HFF-Myc (cell line): ENCODE measurements around the gene OXTR.

ENCODE experiments used
- DNase-seq: peaks from one replicate; pipeline ENCODE4 v3.0.0-alpha.2; 2011; ENCODE audit warnings: low read depth; ENCODE audit errors: extremely low read depth
- H3K4me3 ChIP-seq: replicated peaks from 2 replicates; pipeline ENCODE4 v1.5.1; 2011; ENCODE audit warnings: low read depth, mild to moderate bottlenecking, control low read depth, low read length
- TF ChIP-seq, protein P1 (sequence below): IDR thresholded peaks from 2 replicates; pipeline ENCODE4 v1.5.1; 2012; ENCODE audit warnings: mild to moderate bottlenecking, low read depth, low read length, control low read depth; ENCODE audit errors: missing control alignments

OXTR gene

DNA sequence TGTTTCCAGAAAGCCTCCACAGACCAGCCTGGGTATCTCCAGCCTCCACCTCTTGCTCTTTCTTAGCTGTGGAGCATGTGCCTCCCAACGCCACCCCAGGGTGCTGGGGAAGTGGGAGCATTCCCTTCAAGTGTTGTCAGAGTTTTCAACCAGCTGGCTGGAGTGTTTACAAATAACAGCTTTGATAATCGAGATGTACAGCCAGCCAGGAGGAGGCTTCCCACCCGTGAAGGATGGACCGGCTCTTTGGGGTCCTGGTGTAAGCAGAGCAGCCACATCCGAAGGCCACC is 8.5 kb upstream of the OXTR start:
- H3K4me3 ChIP-seq = no peak overlapping the region
- TF ChIP-seq, protein P1, sequence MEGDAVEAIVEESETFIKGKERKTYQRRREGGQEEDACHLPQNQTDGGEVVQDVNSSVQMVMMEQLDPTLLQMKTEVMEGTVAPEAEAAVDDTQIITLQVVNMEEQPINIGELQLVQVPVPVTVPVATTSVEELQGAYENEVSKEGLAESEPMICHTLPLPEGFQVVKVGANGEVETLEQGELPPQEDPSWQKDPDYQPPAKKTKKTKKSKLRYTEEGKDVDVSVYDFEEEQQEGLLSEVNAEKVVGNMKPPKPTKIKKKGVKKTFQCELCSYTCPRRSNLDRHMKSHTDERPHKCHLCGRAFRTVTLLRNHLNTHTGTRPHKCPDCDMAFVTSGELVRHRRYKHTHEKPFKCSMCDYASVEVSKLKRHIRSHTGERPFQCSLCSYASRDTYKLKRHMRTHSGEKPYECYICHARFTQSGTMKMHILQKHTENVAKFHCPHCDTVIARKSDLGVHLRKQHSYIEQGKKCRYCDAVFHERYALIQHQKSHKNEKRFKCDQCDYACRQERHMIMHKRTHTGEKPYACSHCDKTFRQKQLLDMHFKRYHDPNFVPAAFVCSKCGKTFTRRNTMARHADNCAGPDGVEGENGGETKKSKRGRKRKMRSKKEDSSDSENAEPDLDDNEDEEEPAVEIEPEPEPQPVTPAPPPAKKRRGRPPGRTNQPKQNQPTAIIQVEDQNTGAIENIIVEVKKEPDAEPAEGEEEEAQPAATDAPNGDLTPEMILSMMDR = no peak
- DNase-seq = no peak

DNA sequence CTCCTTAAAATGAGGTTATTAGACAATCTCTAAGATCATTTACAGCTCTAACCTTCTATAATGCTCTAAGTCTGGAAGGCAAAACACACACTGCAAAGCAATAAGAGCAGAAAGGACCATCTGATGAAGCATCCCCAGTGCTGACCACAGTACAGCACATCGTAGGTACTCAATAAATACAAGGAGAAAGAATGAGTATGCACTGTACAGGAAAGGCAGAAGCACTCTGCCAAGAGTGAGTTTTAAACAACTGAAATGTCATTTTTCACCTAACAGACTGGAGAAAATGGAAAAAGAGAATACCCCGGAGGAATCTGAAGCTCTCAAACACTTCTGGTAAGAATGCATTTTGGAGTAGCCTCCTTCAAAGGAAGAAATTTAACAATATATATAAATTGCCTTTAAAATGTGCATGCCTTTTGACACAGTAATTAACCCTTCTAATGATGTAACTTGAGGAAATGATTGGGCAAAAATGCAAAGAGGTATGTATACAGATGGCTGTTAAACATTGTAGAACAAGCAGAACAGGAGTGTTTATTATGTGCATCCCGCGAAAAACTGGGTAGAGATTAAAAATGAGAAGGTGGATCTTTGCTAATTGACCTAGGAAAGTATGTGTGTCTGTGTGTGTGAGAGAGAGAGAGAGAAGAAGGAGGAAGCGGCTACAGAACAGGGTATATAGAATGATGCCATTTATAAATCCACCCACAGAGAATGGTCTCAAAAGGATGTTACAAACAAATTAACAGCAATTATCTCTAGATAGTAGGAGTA is 8.0 kb upstream of the OXTR start:
- H3K4me3 ChIP-seq = no peak overlapping the region
- TF ChIP-seq, protein P1 = no peak

DNA sequence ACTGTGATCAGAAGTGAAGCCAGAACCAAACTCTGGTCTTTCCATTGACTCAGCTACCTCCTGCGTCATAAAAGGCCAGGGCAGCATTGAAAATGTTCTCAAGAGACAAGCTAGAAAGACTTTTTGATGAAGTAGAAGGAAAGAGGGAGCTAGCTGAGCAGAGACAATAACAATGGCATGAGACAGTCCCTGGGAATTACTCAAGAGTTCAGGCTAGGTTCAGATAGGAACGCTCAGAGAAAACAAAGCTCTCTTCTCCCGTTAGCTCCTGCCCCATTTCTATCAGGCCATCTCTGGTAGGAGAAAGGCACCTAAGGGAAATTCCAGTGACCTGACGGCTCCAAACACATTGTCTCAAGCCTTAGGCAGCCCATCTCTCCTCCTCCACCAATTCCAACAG is 7.0 kb upstream of the OXTR start:
- TF ChIP-seq, protein P1 = no peak
- no peak for DNase-seq
- H3K4me3 ChIP-seq = no peak overlapping the region

More for the DNA sequence above, 8.0 kb upstream of the OXTR start:
- no peak for DNase-seq

DNA sequence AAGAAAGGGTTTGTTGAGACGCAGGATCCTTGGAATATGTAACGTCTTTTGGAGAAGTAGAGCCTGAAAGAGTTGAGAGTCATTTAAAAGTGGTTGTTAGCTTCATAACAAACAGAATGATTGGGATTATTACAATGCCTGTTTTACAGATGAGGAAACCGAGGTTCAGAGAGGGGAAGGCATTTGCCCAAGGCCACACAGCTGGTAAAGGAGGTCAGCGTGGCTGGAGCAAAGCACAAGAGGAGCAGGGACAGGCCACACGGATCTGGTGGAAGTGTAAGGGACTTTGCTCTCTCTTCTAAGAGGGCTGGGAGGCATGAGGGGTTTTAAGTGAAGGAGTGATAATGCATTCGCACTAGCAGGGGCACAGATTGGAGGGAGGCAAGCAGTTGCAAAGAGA is 6.2 kb upstream of the OXTR start:
- TF ChIP-seq, protein P1 = no peak
- no peak for DNase-seq
- no peak overlapping the region for H3K4me3 ChIP-seq

DNA sequence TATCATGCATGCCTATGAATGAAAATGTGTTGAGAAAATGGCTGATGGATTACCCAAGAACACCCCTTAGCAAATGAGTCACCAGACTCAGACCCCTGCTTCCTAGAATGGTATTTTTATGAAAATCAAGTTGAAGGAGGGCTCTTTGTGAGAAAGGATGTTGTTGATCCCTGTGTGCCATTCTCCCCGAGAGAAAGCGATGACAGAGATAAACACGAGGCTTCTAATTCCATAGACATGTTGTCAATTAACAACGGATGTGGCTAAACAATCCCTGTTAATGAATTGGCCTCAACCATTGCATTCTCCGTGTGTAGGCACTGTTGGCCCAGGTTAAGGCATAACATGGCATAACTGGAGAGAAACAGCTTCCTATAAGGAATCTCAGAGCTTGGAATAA is 5.8 kb upstream of the OXTR start:
- no peak overlapping the region for H3K4me3 ChIP-seq
- DNase-seq = no peak
- TF ChIP-seq, protein P1 = no peak

DNA sequence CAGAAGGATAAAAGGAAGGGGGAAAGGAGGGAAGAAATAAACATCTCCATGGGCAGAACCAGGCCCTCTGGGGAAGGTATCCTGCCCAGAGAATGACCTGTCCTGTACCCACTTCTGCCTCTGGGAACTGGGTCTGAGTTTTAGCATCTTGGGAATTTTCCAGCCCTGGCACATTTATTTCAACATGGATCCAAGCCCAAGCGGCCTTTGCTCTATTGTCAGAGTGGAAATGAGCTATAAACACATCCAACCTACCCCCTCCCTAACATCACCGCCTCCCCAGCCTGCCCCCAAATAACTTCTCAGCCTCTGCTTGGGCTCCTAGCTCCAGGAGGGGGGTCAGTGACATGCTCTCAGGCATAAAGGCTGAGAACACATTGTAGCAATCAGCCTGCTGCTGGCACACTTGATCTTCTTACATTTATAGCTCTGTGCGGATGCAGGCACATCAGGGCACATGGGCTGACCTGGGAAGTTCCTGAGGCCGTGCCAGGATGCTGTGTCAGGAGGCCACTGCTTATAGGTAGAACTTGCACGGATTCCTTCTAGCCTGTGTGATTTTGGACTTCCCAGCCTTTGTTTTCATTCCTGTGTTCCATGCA is 4.6 kb upstream of the OXTR start:
- TF ChIP-seq, protein P1 = no peak
- no peak overlapping the region for H3K4me3 ChIP-seq
- no peak for DNase-seq
